HG03520 (cell line): ENCODE data around the gene SCAPER.

ENCODE experiments used
- ATAC-seq: cut with Tn5 transposase; IDR thresholded peaks from one replicate; pipeline ENCODE4 v1.9.1; 2021; ENCODE audit warnings: mild to moderate bottlenecking, moderate library complexity; ENCODE audit not compliant: unreplicated experiment

SCAPER gene

GRCh38 chr15:76343313-76343996 is 561.7 kb downstream of the SCAPER start:
- ATAC-seq: no peak

- ATAC-seq: no peak
Observed at GRCh38 chr15:76342382-76343201, 562.5 kb downstream of the SCAPER start.

- no peak for ATAC-seq
Observed at GRCh38 chr15:76342058-76342381, 563.1 kb downstream of the SCAPER start.

- no peak for ATAC-seq
Observed at GRCh38 chr15:76341366-76342057, 563.6 kb downstream of the SCAPER start.

- ATAC-seq: no peak
Observed at GRCh38 chr15:76340803-76341365, 564.3 kb downstream of the SCAPER start.

- no peak for ATAC-seq
Observed at GRCh38 chr15:76340198-76340802, 564.8 kb downstream of the SCAPER start.

- ATAC-seq: no peak
Observed at GRCh38 chr15:76339305-76340197, 565.6 kb downstream of the SCAPER start.

- ATAC-seq: no peak
Observed at GRCh38 chr15:76338486-76339304, 566.4 kb downstream of the SCAPER start.

- ATAC-seq: no peak
Observed at GRCh38 chr15:76337696-76338485, 567.2 kb downstream of the SCAPER start.

GRCh38 chr15:76337059-76337695 is 568.0 kb downstream of the SCAPER start:
- no peak for ATAC-seq

GRCh38 chr15:76336254-76337058 is 568.7 kb downstream of the SCAPER start, which contains the start of gene ISL2:
Gene ISL2, plus strand, starts transcription at chr15:76336773. Its CDS starts 111 bp downstream, at chr15:76336884.
- peak; percentile 46 for ATAC-seq

GRCh38 chr15:76335307-76336253 is 569.6 kb downstream of the SCAPER start:
- peak; percentile 1 for ATAC-seq

- ATAC-seq: no peak
Observed at GRCh38 chr15:76334438-76335306, 570.5 kb downstream of the SCAPER start.

GRCh38 chr15:76333720-76334437 is 571.3 kb downstream of the SCAPER start:
- no peak for ATAC-seq
